NT2/D1 (cell line): ENCODE measurements around the gene NOC3L.

Source experiments
- SUZ12 ChIP-seq: IDR thresholded peaks from 2 replicates; pipeline ENCODE4 v1.6.1; 2011; ENCODE audit not compliant: insufficient read length, insufficient read depth; ENCODE audit errors: extremely low read depth
- YY1 ChIP-seq: IDR thresholded peaks from 2 replicates; pipeline ENCODE4 v1.6.1; 2011; ENCODE audit not compliant: insufficient read length, insufficient read depth
- ZNF274 ChIP-seq: IDR thresholded peaks from 2 replicates; pipeline ENCODE4 v1.6.1; 2011; ENCODE audit warnings: mild to moderate bottlenecking, low read depth, low read length

- TF ChIP-seq ZNF274 (no peak), YY1 (no peak), SUZ12 (no peak)
Measured at GRCh38 chr10:94370501-94370900, 7.8 kb upstream of the NOC3L start.
